Measurements from ENCODE around the gene DLG2.
"Not testable (repeated sequence)": the region's sequence is repeated elsewhere in the genome, so short reads cannot be mapped to it uniquely, and the experiment has no call there.

GRCh38 chr11:85608621-85609020, 18.5 kb downstream of the DLG2 start:
- TF ChIP-seq CTCF, POLR2A (IDR thresholded peaks at IDR 0.05): not testable (repeated sequence)
